Heart left ventricle (tissue), 13 donors: ENCODE data around the gene SETBP1.

ENCODE experiments used
- POLR2A ChIP-seq, 2 donors: fragments of 450-650 bp; IDR thresholded peaks; one replicate each; pipeline ENCODE4 v1.6.1; 2017; ENCODE audit warnings: antibody characterized with exemption in 2 of 2, mild to moderate bottlenecking in 2 of 2, moderate library complexity in 2 of 2
- TF ChIP-seq, protein P1 (sequence below), 12 donors: fragments of 200-600 bp; sonication (generic) in 4 of 12; IDR thresholded peaks; one replicate each; pipeline versions ENCODE4 v1.5.0 to v1.8.0; 2018 to 2022; ENCODE audit warnings: antibody characterized with exemption in 12 of 12, mild to moderate bottlenecking in 5 of 12
- donor health status: ischemic (EF 13 %, LVEDD 7.1; RV severe dilation, severe dysfunction).
- donor health status: DM: no; HTN: yes; CAD: no.
- donor health status: DM: no; HTN: no; CAD: no.
- donor health status: ischemic (EF 25% LVEDD 6.9; RV normal size, moderate dysfunction).
- donor health status: ischemic (EF 25% LVEDD 5.7; RV mildly dilated, moderate dysfunction).
- donor health status: ischemic (EF 35%, LVEDD 5.7; RV mildly dilated, moderate dysfunction).
- donor health status: nonischemic (EF 11% LVEDD 7.7; RV severe dilation, severe dysfunction).
- donor health status: DM: yes; HTN: yes; CAD: no.
- donor health status: PGD.
- donor health status: ischemic (EF 29% LVEDD 5.4; RV normal size, mild dysfunction).
- donor health status: nonischemic (EF 23%, LVEDD 6.1; RV moderate dilation, normal function).

DNA sequence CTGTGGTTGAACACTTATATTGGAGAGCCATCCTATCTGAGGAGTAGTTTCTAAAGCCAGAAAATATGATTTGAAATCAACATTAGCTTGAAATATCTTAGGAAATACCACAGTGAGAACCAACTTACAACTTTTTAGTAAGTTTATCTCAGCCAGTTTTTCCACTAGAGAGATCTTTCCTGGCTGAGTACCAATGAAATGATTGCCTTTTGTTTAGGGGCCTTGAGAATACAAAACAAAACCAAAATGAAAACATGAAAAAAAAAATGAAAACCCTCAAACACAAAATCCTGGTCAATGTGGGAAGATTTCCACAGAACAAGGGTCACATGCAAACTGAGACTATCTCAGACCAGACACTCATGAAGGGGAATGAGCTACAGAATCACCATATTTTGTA lies 429.0 kb downstream of the SETBP1 start:
- TF ChIP-seq POLR2A (IDR thresholded peaks at IDR 0.05) = no peak
- TF ChIP-seq, protein P1, sequence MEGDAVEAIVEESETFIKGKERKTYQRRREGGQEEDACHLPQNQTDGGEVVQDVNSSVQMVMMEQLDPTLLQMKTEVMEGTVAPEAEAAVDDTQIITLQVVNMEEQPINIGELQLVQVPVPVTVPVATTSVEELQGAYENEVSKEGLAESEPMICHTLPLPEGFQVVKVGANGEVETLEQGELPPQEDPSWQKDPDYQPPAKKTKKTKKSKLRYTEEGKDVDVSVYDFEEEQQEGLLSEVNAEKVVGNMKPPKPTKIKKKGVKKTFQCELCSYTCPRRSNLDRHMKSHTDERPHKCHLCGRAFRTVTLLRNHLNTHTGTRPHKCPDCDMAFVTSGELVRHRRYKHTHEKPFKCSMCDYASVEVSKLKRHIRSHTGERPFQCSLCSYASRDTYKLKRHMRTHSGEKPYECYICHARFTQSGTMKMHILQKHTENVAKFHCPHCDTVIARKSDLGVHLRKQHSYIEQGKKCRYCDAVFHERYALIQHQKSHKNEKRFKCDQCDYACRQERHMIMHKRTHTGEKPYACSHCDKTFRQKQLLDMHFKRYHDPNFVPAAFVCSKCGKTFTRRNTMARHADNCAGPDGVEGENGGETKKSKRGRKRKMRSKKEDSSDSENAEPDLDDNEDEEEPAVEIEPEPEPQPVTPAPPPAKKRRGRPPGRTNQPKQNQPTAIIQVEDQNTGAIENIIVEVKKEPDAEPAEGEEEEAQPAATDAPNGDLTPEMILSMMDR (IDR thresholded peaks at IDR 0.05) = no peak
